ENCODE results near the gene TANGO2.

Gene TANGO2

DNA sequence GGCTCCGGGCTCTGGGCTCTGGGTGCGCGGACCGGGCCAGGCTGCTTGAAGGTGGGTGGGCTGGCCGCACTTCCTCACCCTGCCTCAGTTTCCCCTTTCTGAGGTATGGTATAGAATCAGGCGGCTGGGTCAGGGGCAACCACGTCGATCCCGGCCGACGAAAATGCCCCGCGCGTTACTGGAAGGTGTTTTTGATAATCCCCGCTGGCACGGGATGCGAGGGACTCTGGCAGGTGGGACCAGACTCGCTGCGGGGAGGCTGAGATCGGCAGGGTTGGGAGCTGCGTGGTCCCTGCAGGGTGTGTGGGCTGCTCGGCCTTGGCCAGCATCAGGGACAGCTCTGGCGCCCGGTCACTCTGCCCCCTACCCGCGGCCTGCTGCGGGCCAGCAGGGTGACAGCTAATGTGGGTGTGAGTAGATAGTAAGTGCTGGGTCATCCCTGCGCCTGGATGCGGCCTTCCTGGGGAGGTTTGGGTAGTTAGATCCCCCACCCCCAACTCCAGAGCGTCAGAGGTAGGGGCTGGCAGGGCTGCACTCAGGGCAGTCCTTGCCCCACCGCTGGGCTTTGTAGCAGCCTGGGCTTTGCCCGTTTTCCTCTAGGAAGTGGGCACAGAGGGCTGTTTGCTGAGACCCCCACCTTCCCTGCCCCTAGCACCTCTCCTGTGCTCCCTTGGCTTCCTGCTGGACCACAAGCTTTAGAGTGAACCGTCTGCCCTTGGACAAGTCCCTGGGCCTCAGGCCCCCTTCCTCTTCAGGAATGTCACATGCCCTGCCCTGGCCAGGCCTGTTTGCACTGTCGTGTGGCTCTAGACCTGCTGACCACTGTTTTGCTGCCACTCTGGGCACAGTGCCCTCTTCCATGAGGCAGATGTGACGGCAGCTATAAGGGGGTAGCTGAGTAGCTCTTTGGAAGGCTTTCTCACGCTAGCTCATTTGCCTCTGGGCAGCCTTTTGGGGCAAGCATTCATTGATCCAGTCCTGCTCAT is 579 bp downstream of the TANGO2 start:
- peak overlapping the region; percentile 93 for H3K4me3 ChIP-seq (ENCODE audit: low read depth, low read length)
- DNase-seq (ENCODE audit: low read depth), result no peak

DNA sequence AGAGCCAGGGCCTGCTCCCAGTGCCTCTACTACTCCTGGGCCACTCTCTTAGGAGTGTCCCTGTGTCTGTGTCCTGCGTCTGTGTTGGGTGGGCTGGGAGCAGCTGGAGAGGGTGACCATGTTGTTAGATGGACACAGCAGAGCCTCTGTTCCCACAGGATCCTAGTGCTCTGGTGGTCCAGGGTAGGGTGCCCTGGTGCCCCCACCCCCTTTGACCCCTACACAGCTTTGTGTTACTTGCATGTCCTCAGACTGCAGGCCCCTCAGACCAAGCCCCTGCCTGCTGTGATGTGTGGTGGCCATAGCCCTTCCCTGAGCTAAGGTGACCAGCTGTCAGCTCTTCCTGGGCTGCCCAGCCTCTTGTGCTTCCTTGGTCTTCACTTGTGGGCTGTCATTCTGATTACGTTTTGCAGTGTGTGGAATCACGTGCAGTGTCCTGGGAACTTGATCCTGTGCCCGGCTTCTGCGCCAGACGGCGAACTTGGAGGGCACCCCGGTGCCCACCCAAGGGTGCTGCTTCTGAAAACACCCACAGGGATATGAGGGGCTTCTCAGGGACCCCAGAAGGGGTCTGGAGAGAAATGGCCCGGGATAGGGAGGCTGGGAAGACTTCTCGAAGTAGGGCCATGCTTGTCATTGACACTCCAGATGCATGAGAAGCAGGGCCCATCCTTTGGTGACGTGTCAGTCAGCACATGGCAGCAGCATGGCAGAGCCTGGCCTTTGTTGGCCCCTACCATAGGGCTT is 1.5 kb downstream of the TANGO2 start:
- DNase-seq (ENCODE audit: low read depth), result no peak
- peak overlapping the region; percentile 93 for H3K4me3 ChIP-seq (ENCODE audit: low read depth, low read length)

DNA sequence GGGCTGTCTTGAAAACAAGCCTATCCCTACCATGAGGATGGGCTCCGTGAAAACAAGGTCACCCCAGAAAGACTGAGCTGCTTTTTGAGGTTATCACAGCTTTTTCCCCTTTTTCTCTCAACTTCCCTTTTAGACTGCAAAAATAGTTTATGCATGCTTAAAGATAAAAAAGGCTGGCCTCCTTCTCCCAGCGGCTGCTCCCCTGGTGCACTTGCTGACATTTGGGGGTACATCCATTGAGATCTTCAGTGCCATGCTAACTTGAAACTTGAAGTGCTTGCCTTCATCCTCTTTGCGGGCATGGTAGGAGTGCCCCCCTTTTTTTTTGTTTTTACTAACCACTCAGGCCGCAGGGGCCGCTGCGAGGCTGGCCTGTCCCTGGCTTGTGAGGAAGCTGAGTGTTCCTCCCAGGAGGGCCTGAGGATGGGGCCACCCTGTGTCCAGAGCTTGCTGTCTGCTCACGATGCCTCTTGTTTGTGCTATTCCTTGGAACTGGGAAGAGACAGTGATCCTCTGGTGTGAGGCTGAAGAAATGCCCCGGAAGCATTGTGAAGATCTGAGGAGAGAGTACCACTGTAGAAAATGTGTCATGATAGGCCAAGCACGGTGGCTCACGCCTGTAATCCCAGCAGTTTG is 2.2 kb downstream of the TANGO2 start:
- DNase-seq (ENCODE audit: low read depth), result no peak
- no peak overlapping the region for H3K4me3 ChIP-seq (ENCODE audit: low read depth, low read length)

DNA sequence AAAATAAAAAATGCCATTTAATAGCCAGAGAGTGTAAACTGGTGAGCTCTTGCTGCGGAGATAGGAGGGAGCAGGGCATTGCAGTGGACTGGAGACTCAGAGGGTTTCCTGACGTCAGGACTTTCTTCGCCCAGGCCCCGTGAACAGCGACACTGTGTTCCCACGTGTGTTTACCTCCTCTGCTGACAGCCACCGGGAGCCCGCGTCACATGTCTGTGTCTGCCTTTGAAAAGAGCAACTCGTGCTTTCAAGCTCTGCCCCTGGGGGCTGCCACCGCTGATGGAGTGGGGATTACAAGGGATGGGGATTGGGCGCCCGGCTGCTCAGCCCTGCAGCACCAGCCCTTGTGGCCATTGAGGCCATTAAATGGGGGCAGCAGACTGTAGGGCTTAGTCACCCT is 3.3 kb downstream of the TANGO2 start:
- no peak for DNase-seq (ENCODE audit: low read depth)

DNA sequence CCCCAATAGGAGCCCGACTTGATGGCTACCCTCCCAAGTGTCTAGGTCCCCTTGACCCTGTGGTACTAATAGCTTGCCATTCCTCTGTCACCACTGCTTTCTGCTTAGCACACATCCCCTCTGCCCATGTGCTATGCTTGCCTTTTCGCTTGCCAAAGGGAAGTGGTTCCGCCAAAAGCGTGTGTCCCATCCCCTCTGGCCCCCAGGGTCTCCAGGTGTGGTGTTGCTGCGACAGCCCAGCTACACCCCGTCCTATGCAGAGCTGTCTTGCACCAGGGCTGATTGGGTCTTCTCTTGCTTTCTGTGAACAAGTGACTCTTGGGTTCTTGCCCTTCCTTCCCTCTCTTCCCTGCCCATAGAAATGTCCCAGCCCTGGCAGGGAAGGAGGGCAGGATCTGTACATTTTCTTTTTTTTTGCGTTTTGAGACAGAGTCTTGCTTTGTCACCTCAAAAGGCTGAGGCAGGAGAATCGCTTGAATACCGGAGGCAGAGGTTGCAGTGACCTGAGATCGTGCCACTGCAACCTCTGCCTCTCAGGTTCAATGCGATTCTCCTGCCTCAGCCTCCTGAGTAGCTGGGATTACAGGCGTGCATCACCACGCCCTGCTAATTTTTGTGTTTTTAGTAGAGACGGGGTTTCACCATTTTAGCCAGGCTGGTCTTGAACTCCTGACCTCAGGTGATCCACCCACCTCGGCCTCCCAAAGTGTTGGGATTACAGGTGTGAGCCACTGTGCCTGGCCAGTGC is 3.9 kb downstream of the TANGO2 start:
- H3K4me3 ChIP-seq (ENCODE audit: low read depth, low read length), result no peak overlapping the region
- no peak for DNase-seq (ENCODE audit: low read depth)

More for the DNA sequence above, 3.3 kb downstream of the TANGO2 start:
- H3K4me3 ChIP-seq (ENCODE audit: low read depth, low read length), result no peak overlapping the region

DNA sequence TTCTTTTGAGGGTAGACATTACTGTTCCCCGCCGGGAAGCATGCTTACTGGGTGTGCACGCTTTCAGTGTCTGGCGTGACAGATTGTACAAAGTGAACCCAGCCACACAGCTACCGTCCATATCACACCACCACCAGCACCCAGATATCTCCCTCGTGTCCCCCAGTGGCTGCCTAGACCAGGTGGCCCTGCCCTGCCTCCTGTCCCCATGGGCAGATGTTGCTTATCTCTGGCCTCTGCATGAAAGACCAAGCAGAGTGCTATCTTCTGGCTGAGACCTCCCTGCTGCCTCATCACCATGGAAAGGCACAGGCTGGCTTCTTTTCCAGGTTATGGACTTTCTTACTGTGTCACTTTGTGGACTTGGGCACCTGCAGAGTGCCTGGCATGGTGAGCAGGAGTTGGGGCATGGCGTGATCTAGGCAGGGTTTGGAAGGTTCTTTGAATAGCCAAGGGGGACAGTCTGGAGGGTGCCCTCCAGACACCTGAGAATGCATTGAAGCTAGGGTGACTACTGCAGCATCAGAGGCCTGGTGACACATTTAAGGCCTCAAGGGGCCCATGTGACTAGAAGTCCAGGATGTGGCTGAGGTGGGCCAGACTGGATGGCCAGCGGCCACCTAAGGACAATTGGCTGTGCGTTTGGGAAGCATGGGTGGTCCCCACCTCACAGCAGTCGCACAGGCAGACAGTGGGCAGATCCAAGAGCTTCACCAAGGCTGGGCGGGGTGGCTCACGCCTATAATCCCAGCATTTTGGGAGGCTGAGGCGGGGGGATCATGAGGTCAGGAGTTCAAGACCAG is 4.7 kb downstream of the TANGO2 start:
- no peak overlapping the region for H3K4me3 ChIP-seq (ENCODE audit: low read depth, low read length)
- no peak for DNase-seq (ENCODE audit: low read depth)

DNA sequence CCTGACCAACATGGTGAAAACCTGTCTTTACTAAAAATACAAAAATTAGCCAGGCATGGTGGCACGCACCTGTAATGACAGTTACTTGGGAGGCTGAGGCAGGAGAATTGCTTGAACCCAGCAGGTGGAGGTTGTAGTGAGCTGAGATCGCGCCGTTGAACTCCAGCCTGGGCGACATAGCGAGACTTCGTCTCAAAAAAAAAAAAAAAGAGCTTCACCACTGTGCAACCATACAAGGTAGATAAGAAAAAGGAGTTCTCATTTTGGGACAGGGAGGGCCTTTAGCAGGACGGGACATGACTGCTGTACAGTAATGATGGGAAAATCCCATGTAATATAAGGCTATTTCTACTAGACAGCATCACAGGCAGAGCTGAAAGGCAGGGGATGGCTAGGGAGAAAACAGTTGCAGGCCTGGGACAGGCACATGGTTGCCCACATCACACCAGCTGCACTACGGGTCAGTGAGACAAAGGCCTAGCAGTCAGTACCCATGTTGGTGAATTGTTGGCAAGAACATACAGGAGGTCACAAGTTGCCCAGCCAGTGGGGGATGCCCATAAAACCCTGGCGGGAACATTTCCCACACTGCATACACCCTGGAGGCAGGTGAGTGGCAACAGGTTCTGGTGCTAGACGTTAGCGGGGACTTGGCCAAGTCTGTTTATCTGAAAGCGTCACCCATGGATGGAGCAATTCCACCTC is 5.4 kb downstream of the TANGO2 start:
- DNase-seq (ENCODE audit: low read depth), result no peak
- H3K4me3 ChIP-seq (ENCODE audit: low read depth, low read length), result no peak overlapping the region

DNA sequence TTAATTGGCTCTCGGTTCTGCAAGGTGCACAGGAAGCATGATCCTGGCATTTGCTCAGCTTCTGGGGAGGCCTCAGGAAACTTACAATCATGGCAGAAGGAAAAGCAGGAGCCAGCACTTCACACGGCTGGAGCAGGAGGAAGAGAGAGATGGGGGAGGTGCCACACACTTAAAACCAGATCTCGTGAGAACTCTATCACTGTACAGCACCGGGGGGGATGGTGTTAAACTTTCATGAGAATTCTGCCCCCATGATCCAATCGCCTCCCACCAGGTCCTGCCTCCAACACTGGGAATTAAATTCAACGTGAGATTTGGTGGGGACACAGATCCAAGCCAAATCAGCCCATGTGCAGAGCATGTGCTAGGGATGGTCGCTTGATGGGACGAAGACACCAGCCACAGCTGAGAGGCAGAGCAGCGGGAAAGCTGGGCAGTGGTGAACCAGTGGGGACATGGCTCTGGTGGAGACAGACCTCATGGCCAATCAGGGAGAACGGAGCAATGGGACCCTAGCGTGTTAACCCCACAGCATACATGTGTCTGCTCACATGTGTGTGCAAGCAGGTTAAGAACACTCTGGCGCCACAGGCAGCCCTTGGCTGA is 6.2 kb downstream of the TANGO2 start:
- H3K4me3 ChIP-seq (ENCODE audit: low read depth, low read length), result no peak overlapping the region
- DNase-seq (ENCODE audit: low read depth), result no peak

DNA sequence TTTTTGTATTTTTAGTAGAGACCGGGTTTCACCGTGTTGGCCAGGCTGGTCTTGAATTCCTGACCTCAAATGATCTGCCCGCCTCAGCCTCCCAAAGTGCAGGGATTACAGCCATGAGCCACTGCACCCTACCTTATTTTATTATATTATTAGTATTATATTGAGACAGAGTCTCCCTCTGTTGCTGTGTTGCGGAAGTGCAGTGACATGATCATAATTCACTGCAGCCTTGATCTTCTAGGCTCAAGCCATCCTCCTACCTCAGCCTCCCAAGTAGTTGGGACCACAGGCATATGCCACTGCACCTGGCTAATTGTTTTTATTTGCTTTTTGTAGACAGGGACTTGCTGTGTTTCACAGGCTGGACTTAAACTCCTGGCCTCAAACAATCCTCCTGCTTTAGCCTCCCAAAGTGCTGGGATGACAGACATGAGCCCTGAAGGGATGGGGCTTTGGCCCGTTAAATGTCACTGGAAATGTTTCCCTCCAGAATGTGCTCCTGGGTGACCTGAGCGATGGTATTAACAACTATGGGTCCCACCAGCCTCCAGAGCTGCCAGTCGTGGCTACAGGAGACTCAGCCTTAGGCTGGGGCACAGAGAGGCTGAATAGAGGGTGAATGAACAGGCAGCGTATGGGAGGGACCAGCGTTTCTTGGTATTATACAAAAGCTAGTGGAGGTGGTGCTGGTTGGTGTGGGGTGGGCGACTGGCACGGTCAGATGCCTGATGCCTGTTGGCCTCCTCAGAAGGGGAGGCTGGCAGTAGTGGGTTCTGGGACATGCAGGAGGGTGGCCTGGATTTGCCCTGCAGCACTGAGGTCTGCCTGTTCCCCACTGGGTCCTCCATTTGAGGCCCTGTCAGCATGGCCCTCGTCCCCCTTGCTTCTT is 7.3 kb downstream of the TANGO2 start:
- H3K4me3 ChIP-seq (ENCODE audit: low read depth, low read length), result no peak overlapping the region
- no peak for DNase-seq (ENCODE audit: low read depth)

DNA sequence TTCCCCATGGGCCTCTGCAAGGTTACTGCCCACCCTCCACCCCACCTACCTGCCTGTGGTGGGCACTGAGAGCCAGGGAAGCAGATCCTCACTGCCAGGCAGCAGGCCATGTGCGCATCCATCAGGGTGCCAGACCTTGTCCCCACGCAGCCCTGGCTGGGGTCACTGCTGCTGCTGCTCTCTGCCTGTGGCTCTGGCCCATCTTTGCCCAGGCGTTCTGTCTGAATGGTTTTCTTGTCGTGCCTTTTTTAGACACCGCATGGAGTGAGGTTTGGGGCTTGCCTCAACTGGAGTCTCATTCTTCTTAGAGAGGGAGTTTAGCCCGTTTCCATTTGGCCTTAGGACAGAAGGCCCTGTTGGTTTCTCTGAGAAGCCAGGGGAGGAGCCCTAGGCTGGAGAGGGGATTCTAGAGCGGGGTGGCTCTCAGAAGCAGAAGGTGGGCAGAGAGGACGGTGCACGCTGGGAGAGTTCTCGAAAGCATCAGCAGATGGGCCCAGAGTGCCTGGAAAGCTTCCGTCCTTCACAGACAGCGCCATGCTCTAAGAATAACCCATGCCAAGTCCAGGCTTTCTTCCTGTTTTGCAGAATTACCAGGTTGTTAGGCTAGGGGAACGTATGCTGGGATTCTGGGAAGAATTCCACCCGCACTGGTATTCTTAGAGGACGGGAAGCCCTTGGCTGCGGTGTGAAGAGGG is 8.1 kb downstream of the TANGO2 start:
- no peak for DNase-seq (ENCODE audit: low read depth)
- no peak overlapping the region for H3K4me3 ChIP-seq (ENCODE audit: low read depth, low read length)

DNA sequence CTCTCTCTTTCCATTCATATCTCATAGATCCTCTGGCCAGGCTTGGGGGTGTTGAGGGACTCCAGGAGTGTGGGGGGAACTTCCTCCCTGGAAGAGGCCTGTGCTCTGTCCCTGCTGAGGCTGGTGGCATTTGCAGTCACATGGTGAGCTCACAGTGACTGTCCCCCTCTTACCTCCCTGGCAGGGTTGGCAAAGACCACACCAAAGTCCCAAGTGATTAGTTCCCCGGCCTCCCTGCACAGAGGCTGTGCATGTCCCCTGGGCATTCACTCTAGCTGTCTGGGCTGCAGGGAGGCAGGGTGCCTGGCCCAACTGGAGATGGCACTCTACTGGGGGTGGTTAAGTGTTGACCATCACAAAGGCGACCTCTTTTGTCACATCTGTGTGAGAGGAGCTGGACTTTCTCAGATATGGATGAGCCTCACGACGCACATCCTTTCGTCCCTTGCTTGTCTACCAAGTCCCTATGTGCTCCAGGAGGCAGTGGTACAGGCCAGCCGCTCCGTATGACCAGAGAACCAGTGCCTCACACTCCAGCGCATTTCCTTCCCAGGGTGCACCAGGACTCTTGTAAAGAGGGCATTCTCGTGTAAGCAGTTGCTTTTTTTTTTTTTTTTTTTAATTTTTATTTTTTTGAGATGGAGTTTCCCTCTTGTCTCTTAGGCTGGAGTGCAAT is 8.8 kb downstream of the TANGO2 start:
- no peak overlapping the region for H3K4me3 ChIP-seq (ENCODE audit: low read depth, low read length)
- no peak for DNase-seq (ENCODE audit: low read depth)

DNA sequence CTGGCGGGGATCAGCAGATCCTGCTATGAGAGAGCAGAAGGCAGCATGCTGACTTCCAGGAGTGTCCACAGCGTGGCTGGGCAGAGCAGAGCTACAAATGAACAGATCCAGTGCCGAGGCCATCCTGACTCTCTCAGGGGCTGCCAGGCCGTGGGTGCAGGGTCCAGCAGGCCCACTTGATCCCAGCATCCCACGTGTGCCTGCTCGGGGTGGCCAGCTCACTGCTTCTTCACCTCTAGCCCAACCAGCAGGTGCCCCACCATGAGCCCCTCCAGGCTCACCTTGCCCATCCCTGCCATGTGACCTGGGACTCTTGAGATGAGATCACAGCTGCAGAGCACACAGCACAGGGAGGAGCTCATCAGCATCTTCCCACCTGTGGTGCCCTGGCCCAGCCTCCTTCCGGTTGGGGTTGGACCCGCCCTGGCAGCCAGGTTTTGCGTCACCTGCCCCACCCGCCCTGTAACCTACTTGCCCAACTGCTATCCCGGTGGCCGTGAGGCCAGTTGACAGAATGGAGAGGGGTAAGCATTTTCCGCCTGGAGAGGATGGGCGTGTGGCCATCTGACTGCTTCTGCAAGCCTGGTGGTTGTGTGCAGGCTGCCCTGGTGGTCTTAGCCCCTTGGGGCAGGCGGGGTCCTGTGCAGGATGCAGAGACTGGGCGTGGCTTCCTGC is 11.0 kb downstream of the TANGO2 start:
- no peak for DNase-seq (ENCODE audit: low read depth)
- H3K4me3 ChIP-seq (ENCODE audit: low read depth, low read length), result no peak overlapping the region

DNA sequence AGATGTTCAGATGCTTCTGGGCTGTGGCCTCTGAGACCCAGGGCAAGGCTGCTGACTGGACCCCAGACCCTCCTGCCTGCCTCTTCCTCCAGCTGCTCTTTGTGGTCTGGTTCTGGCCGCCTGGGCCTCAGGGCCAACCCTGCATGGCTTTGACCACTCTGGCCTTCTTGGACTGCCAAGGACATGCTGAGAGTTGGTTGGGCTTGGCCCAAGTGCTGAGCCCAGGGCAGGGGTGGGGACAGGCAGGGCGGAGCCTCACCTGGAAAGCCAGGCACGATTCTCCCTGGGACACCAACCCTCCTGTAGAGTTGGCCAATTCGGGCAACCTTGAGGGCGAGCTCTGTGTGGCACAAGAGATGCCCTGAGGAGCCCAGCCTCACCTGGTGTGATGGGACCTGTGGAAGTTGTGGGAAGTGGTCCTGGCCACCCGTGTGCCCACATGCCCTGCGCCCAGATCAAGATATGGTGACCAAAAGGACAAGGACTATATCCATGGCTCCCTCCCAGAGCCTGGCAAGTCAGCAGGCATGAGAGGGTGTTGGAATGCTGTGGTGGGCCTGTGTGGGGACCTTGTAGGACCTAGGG is 11.6 kb downstream of the TANGO2 start:
- no peak overlapping the region for H3K4me3 ChIP-seq (ENCODE audit: low read depth, low read length)
- no peak for DNase-seq (ENCODE audit: low read depth)

DNA sequence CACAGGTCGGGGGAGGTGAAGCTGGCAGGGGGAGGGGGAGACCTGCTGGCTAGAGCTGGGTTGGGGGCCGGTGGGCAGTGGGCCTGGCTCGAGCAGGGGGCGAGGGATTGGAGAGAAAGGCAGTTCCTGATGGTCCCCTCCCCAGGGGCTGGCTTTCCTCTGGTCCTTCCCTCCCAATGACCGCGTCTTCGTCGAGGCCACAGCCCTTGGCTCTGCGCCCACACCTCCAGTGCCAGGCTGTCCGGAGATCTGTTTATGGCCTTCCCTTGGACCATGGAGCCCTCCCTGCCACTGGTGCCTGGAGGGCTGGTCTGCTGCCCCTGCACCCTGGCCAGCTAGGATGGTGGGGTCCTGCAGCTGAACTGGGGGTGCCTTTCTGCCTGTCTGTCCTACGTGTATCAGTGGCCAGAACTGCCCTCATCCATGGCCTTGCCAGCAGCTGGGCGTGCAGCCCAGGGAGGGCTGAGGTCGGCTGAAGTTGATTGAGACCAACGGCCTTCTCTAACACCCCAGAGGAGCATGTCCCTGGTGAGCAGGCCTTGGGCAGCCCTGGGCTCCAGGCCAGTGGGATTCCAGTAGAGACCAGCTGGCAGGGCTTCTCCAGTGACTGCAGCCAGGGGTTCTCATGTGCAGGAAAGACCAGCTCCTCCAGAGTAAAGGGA is 12.3 kb downstream of the TANGO2 start:
- DNase-seq (ENCODE audit: low read depth), result no peak
- H3K4me3 ChIP-seq (ENCODE audit: low read depth, low read length), result no peak overlapping the region
